Naive thymus-derived CD4-positive, alpha-beta T cell (primary cell): Measurements from ENCODE around the gene ABCG1. TPM values are rescaled to one million over a fixed set of nuclear protein-coding genes. Genes with fewer than 3 reads are reported as not detected.
A peak's percentile ranks its signal among the peaks of the same experiment; 100 is the strongest.

Source experiments
- ATAC-seq: fragments of 150-1000 bp; cut with Tn5 transposase; 2 replicates; pipeline ENCODE4 v1.10.0; 2021; ENCODE audit warnings: mild to moderate bottlenecking, moderate library complexity
- CTCF ChIA-PET: fragments of 350-600 bp; sonication (Branson Sonifier 250); formaldehyde crosslinking; loops from one replicate; lab custom pipeline; 2021; ENCODE audit warnings: antibody characterized with exemption; lab: Charles Lee
- POLR2A ChIA-PET: fragments of 350-600 bp; sonication (Branson Sonifier 250); formaldehyde crosslinking; loops from one replicate; lab custom pipeline; 2021; ENCODE audit warnings: antibody characterized with exemption, inconsistent platforms; lab: Charles Lee
- DNase-seq, 9 donors: peaks; one replicate each; pipeline versions ENCODE4 v3.0.0 to v3.0.0-alpha.2; 2020 to 2022; ENCODE audit warnings: mixed read lengths in 1 of 9
- H3K27ac ChIP-seq: one replicate; pipeline ENCODE4 v1.7.0; 2013; ENCODE audit warnings: mild to moderate bottlenecking, low read depth, low read length, moderate library complexity
- H3K27me3 ChIP-seq, 2 donors: one replicate each; pipeline ENCODE4 v1.7.0; 2013; ENCODE audit warnings: low read length in 2 of 2, mild to moderate bottlenecking in 2 of 2, moderate library complexity in 2 of 2; ENCODE audit not compliant: control insufficient read depth in 2 of 2, insufficient read depth in 2 of 2
- H3K36me3 ChIP-seq, 3 experiments: 1 replicate in 2 of 3; 2 replicates in 1 of 3; pipeline ENCODE4 v1.7.0; 2013; ENCODE audit warnings: low read length in 3 of 3, mild to moderate bottlenecking in 3 of 3, moderate library complexity in 1 of 3; ENCODE audit not compliant: insufficient read depth in 3 of 3, control insufficient read depth in 2 of 3
- H3K4me1 ChIP-seq, 2 donors: one replicate each; pipeline ENCODE4 v1.7.0; 2013; ENCODE audit warnings: low read length in 2 of 2, mild to moderate bottlenecking in 2 of 2, moderate library complexity in 1 of 2; ENCODE audit not compliant: control insufficient read depth in 2 of 2, insufficient read depth in 2 of 2
- H3K4me3 ChIP-seq: 2 replicates; pipeline ENCODE4 v1.7.0; 2013; ENCODE audit warnings: mild to moderate bottlenecking, low read length
- H3K9me3 ChIP-seq, 3 experiments: 1 replicate in 2 of 3; 2 replicates in 1 of 3; pipeline ENCODE4 v1.7.0; 2013; ENCODE audit warnings: low read length in 3 of 3; ENCODE audit not compliant: control insufficient read depth in 2 of 3
- H3K27ac Mint-ChIP-seq, 9 donors: one replicate each; pipeline ENCODE4 v1.8.0; 2020 to 2022; ENCODE audit warnings: mixed read lengths in 9 of 9, mild to moderate bottlenecking in 8 of 9, moderate library complexity in 5 of 9, inconsistent platforms in 2 of 9
- H3K27me3 Mint-ChIP-seq, 5 donors: one replicate each; pipeline ENCODE4 v1.8.0; 2021 to 2022; ENCODE audit warnings: mixed read lengths in 5 of 5, mild to moderate bottlenecking in 1 of 5
- H3K36me3 Mint-ChIP-seq, 5 donors: one replicate each; pipeline ENCODE4 v1.8.0; 2020 to 2022; ENCODE audit warnings: mixed read lengths in 5 of 5, mild to moderate bottlenecking in 3 of 5, inconsistent platforms in 1 of 5
- H3K4me1 Mint-ChIP-seq, 7 donors: one replicate each; pipeline ENCODE4 v1.8.0; 2020 to 2022; ENCODE audit warnings: mixed read lengths in 7 of 7, mild to moderate bottlenecking in 3 of 7, inconsistent platforms in 1 of 7
- H3K4me3 Mint-ChIP-seq, 10 donors: one replicate each; pipeline ENCODE4 v1.8.0; 2020 to 2022; ENCODE audit warnings: mild to moderate bottlenecking in 10 of 10, mixed read lengths in 10 of 10, moderate library complexity in 6 of 10, inconsistent platforms in 2 of 10
- H3K9me3 Mint-ChIP-seq, 11 donors: one replicate each; pipeline ENCODE4 v1.8.0; 2020 to 2022; ENCODE audit warnings: mixed read lengths in 11 of 11, mild to moderate bottlenecking in 4 of 11, inconsistent platforms in 1 of 11, moderate library complexity in 1 of 11
- intact Hi-C, 2 donors: fragments of 100-400 bp; cut with micrococcal nuclease; formaldehyde crosslinking; loops; one replicate each; pipeline ENCODE4 v1.15.1; 2023
- polyA plus RNA-seq, 2 donors: library from polyadenylated mRNA; unstranded; fragments of 300-500 nt; fragmentation: Illumina TruSeq; gene quantifications; one replicate each; pipeline ENCODE4 v1.2.3, GENCODE V29; 2021
- total RNA-seq, 6 experiments: library from RNA in 5 of 6; stranded (reverse) in 5 of 6; gene quantifications; 1 replicate in 5 of 6; 2 replicates in 1 of 6; pipeline ENCODE4 v1.2.3 and lab custom pipeline; 2021 to 2026

The ABCG1 gene
- total and polyA plus RNA-seq, 7 experiments from 2014 or later: 0.67 to 49.7 (median 17.0) TPM

DNA sequence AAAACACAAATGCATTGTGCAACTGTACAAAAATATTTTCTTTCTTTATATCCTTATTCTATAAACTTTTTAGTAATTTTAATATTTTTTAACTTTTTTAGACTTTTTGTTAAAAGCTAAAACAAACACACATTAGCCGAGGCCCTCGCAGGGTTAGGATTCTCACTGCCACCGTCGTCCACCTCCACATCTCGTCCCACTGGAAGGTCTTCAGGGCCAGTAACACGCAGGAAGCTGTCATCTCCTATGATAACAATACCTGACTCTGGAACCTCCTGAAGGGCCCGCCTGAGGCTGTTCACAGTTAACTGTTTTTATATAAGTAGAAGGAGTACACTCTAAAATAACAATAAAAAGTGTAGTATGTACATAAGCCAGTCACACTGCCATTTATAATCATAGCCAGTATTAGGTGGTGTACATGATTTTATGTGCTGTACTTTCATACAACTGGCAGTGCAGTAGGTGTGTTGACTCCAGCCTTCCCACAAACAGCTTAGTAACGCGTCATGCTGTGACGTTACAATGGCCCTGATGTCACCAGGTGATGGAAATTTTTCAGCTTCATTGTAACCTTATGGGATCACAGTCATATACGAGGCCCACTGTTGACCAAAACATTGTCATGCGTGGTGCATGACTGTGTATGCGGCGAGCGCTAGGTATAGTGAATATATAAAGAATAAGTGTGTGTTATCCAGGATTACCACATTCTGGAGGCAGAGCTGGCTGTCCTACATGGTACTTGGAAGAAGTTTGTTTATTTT is 123.0 kb downstream of the ABCG1 start:
- ChIA-PET CTCF (interaction anchor here (0.6 kb wide), 1 partner anchor 112 kb away, joined by 3 read pairs; no protein-coding TSS in a partner anchor), POLR2A (no interaction called here)
- H3K4me1 ChIP-seq: peaks cover 4 to 7% of the 10 kb centered on the region in 2 donors
- H3K36me3 Mint-ChIP-seq: peaks cover 0 to 3% (median 0%) of the 10 kb centered on the region in 5 donors
- no peak overlapping the region for H3K4me3 Mint-ChIP-seq
- H3K27me3 Mint-ChIP-seq: peaks cover 0 to 9% (median 0%) of the 10 kb centered on the region in 5 donors
- no peak overlapping the region for H3K4me3 ChIP-seq
- ATAC-seq (no peak), DNase-seq (peak in 1 of 9 donors; percentile 7)
- H3K4me1 Mint-ChIP-seq: peaks cover 5 to 12% (median 8%) of the 10 kb centered on the region in 7 donors
- no peak overlapping the region for H3K27ac Mint-ChIP-seq
- intact Hi-C loops: loop anchor here in 1 of 2 donors (10.0 kb wide), 1 partner anchor 93 kb away; no protein-coding TSS in a partner anchor
- no peak overlapping the region for H3K27ac ChIP-seq
- H3K9me3 ChIP-seq: no peaks in the 10 kb centered on the region
- H3K9me3 Mint-ChIP-seq: no peaks in the 10 kb centered on the region
- H3K27me3 ChIP-seq: no peaks in the 10 kb centered on the region
- H3K36me3 ChIP-seq: no peaks in the 10 kb centered on the region

DNA sequence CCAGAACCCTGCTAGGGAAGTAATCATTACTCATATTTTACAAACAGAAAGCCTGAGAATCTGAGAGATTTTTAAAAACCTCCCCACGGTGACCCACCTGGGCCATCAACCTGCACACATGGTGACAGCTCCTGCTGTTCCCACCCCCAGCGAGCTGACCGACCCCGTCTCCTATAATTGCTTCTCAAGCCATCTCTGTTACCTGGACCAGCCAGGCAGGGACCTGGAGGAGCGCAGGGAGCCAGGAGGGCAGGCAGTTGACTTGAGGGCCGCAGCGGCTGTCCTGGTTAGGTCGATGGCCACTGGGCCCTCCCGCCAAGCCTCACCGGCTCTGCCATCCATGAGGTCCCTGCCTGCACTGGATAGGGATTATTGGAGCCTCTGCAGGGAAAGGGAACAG is 124.2 kb downstream of the ABCG1 start:
- CTCF ChIA-PET: no interaction called here
- intact Hi-C loops: loop anchor here in 1 of 2 donors (10.0 kb wide), 1 partner anchor 92 kb away; no protein-coding TSS in a partner anchor
- Mint-ChIP-seq H3K4me1 (peaks cover 0 to 4% (median 1%) of the 10 kb centered on the region in 7 donors), H3K9me3 (no peaks in the 10 kb centered on the region), H3K36me3 (no peaks in the 10 kb centered on the region), H3K27ac (no peak overlapping the region), H3K4me3 (no peak overlapping the region), H3K27me3 (no peaks in the 10 kb centered on the region)
- DNase-seq: peak in 1 of 9 donors; percentile 11
- Histone ChIP-seq H3K4me1 (peaks cover 2 to 3% of the 10 kb centered on the region in 2 donors), H3K27ac (no peak overlapping the region), H3K36me3 (no peaks in the 10 kb centered on the region), H3K9me3 (no peaks in the 10 kb centered on the region), H3K27me3 (no peaks in the 10 kb centered on the region), H3K4me3 (no peak overlapping the region)
- POLR2A ChIA-PET: no interaction called here
- ATAC-seq: no peak

DNA sequence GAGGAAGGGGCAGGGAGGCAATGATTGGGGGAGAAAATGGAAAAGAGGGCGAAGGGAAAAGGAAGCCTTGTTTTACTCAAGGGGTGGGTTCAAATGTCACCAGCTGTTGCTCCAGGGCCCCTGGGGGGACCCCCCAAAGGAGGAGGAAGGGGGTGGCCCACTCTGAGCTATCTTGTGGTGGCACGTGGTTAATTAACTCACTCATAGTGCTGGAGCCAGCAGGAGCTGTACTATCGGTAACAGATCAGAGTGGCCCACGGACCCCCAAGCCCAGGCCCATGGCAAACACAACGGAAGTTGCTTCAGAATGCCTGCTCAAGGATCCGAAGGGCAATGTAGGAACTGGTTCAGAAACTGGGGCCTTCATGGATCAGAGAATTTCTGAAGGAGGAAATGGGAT is 124.6 kb downstream of the ABCG1 start:
- ATAC-seq (no peak), DNase-seq (no peak)
- no peaks in the 10 kb centered on the region for H3K4me1 Mint-ChIP-seq
- no peak overlapping the region for H3K4me3 Mint-ChIP-seq
- ChIA-PET CTCF (no interaction called here), POLR2A (no interaction called here)
- H3K36me3 Mint-ChIP-seq: no peaks in the 10 kb centered on the region
- Histone ChIP-seq H3K4me1 (no peaks in the 10 kb centered on the region), H3K9me3 (no peaks in the 10 kb centered on the region), H3K36me3 (no peaks in the 10 kb centered on the region), H3K27me3 (no peaks in the 10 kb centered on the region), H3K27ac (no peak overlapping the region), H3K4me3 (no peak overlapping the region)
- no peaks in the 10 kb centered on the region for H3K9me3 Mint-ChIP-seq
- no peaks in the 10 kb centered on the region for H3K27me3 Mint-ChIP-seq
- intact Hi-C loops: loop anchor here in 1 of 2 donors (10.0 kb wide), 1 partner anchor 91 kb away; no protein-coding TSS in a partner anchor
- H3K27ac Mint-ChIP-seq: no peak overlapping the region

DNA sequence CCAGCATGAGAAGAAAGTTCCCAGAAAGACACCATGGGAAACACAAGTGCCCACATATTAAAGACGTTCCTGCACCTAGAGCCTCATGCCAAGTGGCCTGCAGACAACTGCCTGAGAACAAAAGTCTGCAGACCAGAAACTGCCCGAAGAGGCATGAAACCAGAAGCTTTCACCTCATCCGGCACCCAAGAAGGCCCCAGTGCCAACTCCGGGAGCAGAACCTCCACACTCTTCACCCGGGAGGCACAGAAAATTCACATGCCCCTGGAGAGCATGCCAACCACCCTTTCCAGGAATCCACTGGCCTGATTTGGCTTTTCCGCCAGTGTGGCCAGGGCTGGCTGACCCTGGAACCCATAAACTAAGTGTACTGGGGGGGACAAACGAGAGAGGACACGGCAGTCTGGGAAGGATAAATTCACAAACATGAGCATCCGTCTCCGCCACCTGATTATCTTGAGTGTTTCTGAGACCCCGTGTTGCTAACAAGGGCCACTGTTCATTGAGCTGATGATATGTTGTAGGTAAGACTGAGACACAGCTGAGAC is 125.1 kb downstream of the ABCG1 start:
- ChIA-PET POLR2A (no interaction called here), CTCF (interaction anchor here (0.7 kb wide), 1 partner anchor 174 kb away, joined by 3 read pairs; no protein-coding TSS in a partner anchor)
- Histone ChIP-seq H3K4me1 (no peaks in the 10 kb centered on the region), H3K27ac (no peak overlapping the region), H3K9me3 (no peaks in the 10 kb centered on the region), H3K27me3 (no peaks in the 10 kb centered on the region), H3K4me3 (no peak overlapping the region), H3K36me3 (no peaks in the 10 kb centered on the region)
- Mint-ChIP-seq H3K36me3 (no peaks in the 10 kb centered on the region), H3K27me3 (no peaks in the 10 kb centered on the region), H3K4me1 (no peaks in the 10 kb centered on the region), H3K4me3 (no peak overlapping the region), H3K27ac (no peak overlapping the region), H3K9me3 (no peaks in the 10 kb centered on the region)
- no peak for ATAC-seq
- intact Hi-C loops: loop anchor here in 1 of 2 donors (10.0 kb wide), 1 partner anchor 91 kb away; no protein-coding TSS in a partner anchor
- DNase-seq: peak in 1 of 9 donors; percentile 6

DNA sequence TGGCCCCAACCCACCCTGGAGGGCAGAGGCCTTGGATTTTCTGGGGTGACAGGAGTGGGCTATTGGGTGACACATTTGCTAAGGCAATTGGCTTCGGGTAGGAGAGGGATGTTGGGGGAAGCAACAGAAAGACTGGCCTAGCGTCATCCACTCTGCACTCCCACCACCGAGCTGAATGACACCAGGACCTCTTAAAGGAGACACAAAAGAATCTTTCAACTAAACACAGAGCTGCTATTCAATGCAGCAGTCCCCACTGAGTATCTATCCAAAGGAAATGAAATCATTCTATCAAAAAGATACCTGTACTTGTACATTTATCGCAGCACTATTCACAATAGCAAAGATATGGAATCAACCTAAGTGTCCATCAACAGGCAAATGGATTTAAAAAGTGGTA is 125.7 kb downstream of the ABCG1 start:
- CTCF ChIA-PET: interaction anchor here (0.6 to 0.7 kb wide), 2 partner anchors 174 to 228 kb away, joined by 3 read pairs; no protein-coding TSS in a partner anchor
- Mint-ChIP-seq H3K27ac (peak overlapping the region in 1 of 9 donors; percentile 25), H3K9me3 (no peaks in the 10 kb centered on the region), H3K36me3 (no peaks in the 10 kb centered on the region), H3K27me3 (no peaks in the 10 kb centered on the region), H3K4me1 (no peaks in the 10 kb centered on the region), H3K4me3 (no peak overlapping the region)
- POLR2A ChIA-PET: no interaction called here
- Histone ChIP-seq H3K9me3 (no peaks in the 10 kb centered on the region), H3K27ac (no peak overlapping the region), H3K27me3 (no peaks in the 10 kb centered on the region), H3K4me1 (no peaks in the 10 kb centered on the region), H3K4me3 (no peak overlapping the region), H3K36me3 (no peaks in the 10 kb centered on the region)
- intact Hi-C loops: loop anchor here in 1 of 2 donors (10.0 kb wide), 1 partner anchor 90 kb away; no protein-coding TSS in a partner anchor
- ATAC-seq: no peak
- DNase-seq: peak in 1 of 9 donors; percentile 16

DNA sequence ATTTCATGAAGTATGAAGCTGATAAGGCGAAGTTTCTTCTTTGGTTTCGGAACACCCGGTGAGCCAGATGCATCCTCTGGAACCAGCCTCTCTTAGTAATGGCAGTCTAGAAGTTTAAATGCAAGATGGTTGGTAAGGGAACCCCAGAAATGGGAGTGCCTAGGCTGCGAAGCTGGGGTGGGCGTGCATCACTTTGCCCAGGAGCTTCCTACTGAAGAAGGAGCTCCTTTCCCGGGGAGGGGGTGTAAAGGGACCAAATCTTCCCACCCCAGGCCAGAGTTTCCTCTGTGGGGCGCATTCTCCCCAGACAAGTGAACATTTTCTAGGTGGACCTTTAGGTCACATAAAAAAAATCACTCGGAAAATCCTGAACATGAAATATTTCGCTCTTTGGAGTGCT is 127.5 kb downstream of the ABCG1 start:
- no peaks in the 10 kb centered on the region for H3K4me1 ChIP-seq
- H3K27me3 ChIP-seq: no peaks in the 10 kb centered on the region
- no peaks in the 10 kb centered on the region for H3K36me3 Mint-ChIP-seq
- ChIA-PET POLR2A (no interaction called here), CTCF (no interaction called here)
- intact Hi-C loops: loop anchor here in 1 of 2 donors (10.0 kb wide), 1 partner anchor 88 kb away; no protein-coding TSS in a partner anchor
- H3K4me3 ChIP-seq: no peak overlapping the region
- DNase-seq (no peak), ATAC-seq (no peak)
- peaks cover 0 to 2% (median 0%) of the 10 kb centered on the region in 11 donors for H3K9me3 Mint-ChIP-seq
- H3K9me3 ChIP-seq: no peaks in the 10 kb centered on the region
- no peaks in the 10 kb centered on the region for H3K27me3 Mint-ChIP-seq
- no peaks in the 10 kb centered on the region for H3K4me1 Mint-ChIP-seq
- H3K27ac ChIP-seq: no peak overlapping the region
- no peak overlapping the region for H3K4me3 Mint-ChIP-seq
- H3K27ac Mint-ChIP-seq: no peak overlapping the region
- H3K36me3 ChIP-seq: no peaks in the 10 kb centered on the region
